WI38 (cell line): ENCODE data around the gene METTL8.

Experiments used
- H3K4me3 ChIP-seq: 2 replicates; pipeline ENCODE4 v1.5.1; 2011; ENCODE audit warnings: low read depth, mild to moderate bottlenecking, control low read depth, low read length
- TF ChIP-seq, protein P1 (sequence below): IDR thresholded peaks from 2 replicates; pipeline ENCODE4 v1.5.1; 2012; ENCODE audit warnings: low read depth, mild to moderate bottlenecking, control low read depth, low read length

METTL8 gene

DNA sequence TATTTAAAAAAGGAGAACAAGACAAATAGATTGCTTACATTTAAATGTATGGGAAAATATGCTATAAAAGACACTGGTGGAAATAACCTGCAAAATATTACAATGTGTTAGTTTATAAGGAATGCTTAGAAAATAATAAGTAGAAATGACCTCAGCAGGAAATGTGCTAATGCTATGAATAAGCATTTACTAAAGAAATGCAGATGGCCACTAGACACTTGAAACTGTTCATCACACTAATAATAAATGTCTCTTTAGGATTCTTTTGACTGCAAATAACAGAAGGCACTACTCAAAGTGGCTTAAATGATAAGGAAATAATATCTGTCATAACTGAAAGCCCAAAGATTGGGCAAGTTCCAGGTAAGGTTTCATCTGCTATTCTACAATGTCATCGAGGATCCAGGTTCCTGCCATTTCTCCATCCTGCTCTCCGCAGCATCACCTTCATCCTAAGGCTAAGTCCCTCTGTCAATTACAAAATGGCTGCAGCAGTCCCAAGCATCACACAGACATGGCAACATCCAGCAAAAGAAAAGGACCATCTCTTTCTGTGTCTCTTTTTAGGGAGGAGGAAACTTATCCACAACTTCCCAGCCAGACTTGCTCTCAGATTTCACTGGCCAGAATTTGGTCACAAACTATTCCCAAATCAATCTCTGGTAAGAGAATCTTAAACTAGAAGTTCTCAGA, 21.9 kb downstream of the METTL8 start:
- TF ChIP-seq, protein P1, sequence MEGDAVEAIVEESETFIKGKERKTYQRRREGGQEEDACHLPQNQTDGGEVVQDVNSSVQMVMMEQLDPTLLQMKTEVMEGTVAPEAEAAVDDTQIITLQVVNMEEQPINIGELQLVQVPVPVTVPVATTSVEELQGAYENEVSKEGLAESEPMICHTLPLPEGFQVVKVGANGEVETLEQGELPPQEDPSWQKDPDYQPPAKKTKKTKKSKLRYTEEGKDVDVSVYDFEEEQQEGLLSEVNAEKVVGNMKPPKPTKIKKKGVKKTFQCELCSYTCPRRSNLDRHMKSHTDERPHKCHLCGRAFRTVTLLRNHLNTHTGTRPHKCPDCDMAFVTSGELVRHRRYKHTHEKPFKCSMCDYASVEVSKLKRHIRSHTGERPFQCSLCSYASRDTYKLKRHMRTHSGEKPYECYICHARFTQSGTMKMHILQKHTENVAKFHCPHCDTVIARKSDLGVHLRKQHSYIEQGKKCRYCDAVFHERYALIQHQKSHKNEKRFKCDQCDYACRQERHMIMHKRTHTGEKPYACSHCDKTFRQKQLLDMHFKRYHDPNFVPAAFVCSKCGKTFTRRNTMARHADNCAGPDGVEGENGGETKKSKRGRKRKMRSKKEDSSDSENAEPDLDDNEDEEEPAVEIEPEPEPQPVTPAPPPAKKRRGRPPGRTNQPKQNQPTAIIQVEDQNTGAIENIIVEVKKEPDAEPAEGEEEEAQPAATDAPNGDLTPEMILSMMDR = no peak
- no peak overlapping the region for H3K4me3 ChIP-seq

DNA sequence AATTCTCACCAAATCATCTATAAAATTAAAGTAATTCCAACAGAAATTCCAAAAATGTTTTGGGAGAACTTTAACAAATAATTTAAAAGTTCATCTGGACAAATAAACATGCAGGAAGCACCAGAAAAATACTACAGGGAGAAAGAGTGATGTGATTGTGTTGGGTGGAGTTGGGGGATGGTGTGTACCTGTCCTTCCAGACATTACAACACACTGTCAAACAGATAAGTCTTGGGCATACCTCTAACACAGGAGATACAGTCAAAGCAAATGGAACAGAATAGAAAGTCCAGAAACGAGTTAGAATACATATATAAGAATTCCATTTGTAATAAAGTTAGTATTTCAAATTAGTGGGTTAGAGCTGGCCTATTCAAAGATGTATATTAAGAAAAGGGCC, 22.6 kb downstream of the METTL8 start:
- H3K4me3 ChIP-seq = no peak overlapping the region
- TF ChIP-seq, protein P1 = no peak

DNA sequence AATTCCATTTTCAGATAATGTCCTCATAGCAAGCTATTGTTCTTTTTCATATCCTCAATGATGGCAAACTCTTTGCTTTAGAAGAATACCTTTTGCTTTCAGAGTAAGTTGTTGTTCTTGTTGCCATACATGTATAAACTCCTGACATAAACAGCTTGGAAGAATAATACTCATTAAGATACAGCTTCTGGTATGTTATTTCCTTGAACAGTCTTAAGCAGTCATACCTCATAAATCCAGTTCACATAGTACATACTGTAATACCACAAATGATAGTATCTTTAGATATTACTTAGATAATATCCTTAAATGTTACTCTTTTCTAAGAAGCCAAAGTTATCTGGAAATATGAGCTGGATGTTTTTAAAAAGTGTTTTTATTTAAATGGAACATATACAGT, 23.2 kb downstream of the METTL8 start:
- TF ChIP-seq, protein P1 = no peak
- H3K4me3 ChIP-seq = no peak overlapping the region

DNA sequence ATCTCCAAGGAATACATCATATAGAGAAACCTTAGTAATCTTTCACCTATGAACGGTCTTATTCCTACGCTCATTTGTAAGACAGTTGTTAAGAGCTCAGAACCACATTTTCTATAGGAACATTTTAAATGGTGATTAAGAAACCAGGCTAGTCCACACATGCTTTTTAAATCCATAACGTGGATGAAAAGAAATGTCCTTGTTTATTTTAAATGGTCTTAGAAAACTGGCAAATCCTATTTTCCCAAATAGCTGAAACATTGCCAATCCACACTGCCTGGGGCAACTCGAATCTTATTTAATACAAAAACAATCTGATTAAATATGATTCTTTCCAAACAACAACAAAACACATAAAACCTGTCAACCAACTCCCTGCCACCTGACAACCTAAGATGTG, 23.7 kb downstream of the METTL8 start:
- TF ChIP-seq, protein P1 = no peak
- H3K4me3 ChIP-seq = no peak overlapping the region

DNA sequence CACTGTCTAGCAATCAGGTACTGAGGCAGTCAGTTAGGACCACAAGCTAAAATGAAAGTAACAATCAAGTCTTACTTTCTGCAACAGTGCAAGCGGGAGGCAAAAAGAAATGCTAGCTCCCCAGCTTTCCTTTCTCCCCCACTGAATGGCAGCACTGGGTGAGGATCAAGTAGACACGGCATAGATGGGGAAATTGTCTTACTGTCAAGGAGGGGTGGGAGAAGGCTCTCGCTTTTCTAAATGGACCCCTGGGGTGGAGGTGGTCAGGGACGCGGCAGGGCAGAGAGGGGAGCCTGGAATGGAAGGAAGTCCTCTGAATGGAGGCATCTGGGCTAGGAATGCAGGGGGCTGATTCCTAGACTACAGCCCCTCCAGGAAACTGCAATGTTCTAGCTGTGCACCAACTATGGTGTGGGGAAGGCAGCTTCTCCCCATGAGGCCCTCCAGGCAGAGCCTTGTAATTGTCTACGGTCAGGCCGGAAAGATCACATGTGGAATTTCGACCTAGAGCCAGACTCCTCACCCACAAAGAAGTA, 24.3 kb downstream of the METTL8 start:
- H3K4me3 ChIP-seq = no peak overlapping the region
- TF ChIP-seq, protein P1 = no peak

DNA sequence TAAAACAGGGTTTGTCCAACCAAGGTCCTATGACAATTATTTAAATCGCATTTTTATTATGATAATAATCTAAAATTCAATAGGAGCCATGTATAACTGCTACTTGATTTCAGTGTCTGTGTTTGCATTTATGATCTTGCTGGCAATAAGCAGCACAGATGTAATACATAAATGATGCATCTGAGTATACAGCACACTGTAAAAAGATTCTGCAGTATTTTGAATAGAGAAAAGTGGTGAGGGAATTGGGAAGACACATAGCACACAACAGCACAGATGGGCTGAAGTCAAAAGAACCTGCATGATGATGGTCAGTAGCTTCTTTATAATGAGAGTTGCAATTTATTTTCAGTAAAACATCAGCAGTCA, 26.1 kb downstream of the METTL8 start:
- TF ChIP-seq, protein P1 = no peak
- no peak overlapping the region for H3K4me3 ChIP-seq

DNA sequence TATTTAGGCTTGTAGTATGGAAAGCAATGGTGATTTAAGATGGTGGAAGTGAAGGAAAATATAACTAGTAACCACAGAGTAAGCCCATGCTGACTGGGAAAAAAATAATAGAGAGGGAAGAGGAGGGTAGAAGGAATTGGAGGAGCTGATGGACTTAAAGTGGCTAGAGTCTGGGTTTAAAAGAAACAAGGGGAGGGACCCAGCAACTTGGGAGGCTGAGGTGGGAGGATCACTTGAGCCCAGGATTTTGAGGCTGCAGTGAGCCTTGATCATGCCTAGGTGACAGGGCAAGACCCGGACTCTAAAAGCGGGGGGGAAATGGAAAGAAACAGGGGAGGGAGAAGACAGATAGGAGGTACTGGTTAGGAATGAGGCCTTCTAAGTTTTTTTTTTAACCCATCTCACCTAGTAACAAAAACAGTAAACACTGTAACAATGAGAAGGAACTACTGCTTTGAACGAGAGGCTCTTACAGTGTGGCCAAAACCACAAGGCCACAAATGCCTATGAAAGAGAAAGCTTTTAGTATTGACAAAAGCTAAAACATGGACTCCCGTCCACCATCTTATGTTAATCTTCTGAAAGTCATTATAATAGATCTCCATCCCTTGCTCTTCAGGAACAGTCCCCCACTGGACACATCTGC, 26.6 kb downstream of the METTL8 start:
- no peak overlapping the region for H3K4me3 ChIP-seq
- TF ChIP-seq, protein P1 = no peak
